MM.1S (cell line): ENCODE results near the gene TNK1.

Experiments
- DNase-seq: peaks from one replicate; pipeline ENCODE4 v3.0.0-alpha.2; 2015
- H2AFZ ChIP-seq: fragments of 300-600 bp; sonication (generic); 2 replicates; pipeline ENCODE4 v1.6.0; 2016; ENCODE audit warnings: antibody characterized with exemption, low read length
- H3F3A ChIP-seq: fragments of 300-600 bp; sonication (generic); 2 replicates; pipeline ENCODE4 v1.6.1; 2016; ENCODE audit warnings: mild to moderate bottlenecking, antibody characterized with exemption, low read length, moderate library complexity, mixed read lengths; ENCODE audit not compliant: insufficient read depth
- H3K27ac ChIP-seq: fragments of 300-600 bp; sonication (generic); 2 replicates; pipeline ENCODE4 v1.5.1; 2016; ENCODE audit warnings: mild to moderate bottlenecking, low read length
- H3K27me3 ChIP-seq: fragments of 300-600 bp; sonication (generic); replicated peaks from 2 replicates; pipeline ENCODE4 v1.6.0; 2016; ENCODE audit warnings: low read length; ENCODE audit not compliant: insufficient read depth
- H3K36me3 ChIP-seq: fragments of 300-600 bp; sonication (generic); replicated peaks from 2 replicates; pipeline ENCODE4 v1.6.1; 2016; ENCODE audit warnings: mild to moderate bottlenecking, low read length, mixed read lengths; ENCODE audit not compliant: insufficient read depth
- H3K4me1 ChIP-seq: fragments of 300-600 bp; sonication (generic); 2 replicates; pipeline ENCODE4 v1.6.1; 2016; ENCODE audit warnings: low read length, mixed read lengths
- H3K4me2 ChIP-seq: fragments of 300-600 bp; sonication (generic); 2 replicates; pipeline ENCODE4 v1.6.0; 2016; ENCODE audit warnings: low read depth, low read length
- H3K4me3 ChIP-seq: fragments of 300-600 bp; sonication (generic); 2 replicates; pipeline ENCODE4 v1.5.1; 2016; ENCODE audit warnings: low read length, mixed read lengths
- H3K79me2 ChIP-seq: fragments of 300-600 bp; sonication (generic); 2 replicates; pipeline ENCODE4 v1.6.1; 2016; ENCODE audit warnings: mixed run types, low read length, mixed read lengths
- H3K9ac ChIP-seq: fragments of 300-600 bp; sonication (generic); 2 replicates; pipeline ENCODE4 v1.6.1; 2016; ENCODE audit warnings: low read length, mixed read lengths
- H3K9me2 ChIP-seq: fragments of 300-600 bp; sonication (generic); replicated peaks from 2 replicates; pipeline ENCODE4 v1.6.1; 2016; ENCODE audit warnings: mild to moderate bottlenecking, low read length, mixed read lengths; ENCODE audit not compliant: insufficient read depth
- H3K9me3 ChIP-seq: fragments of 300-600 bp; sonication (generic); replicated peaks from 2 replicates; pipeline ENCODE4 v1.6.1; 2016; ENCODE audit warnings: mild to moderate bottlenecking, low read length, mixed read lengths; ENCODE audit not compliant: insufficient read depth
- H4K20me1 ChIP-seq: fragments of 300-600 bp; sonication (generic); 2 replicates; pipeline ENCODE4 v1.6.1; 2016; ENCODE audit warnings: mild to moderate bottlenecking, low read length, moderate library complexity, mixed read lengths; ENCODE audit not compliant: insufficient read depth
- EZH2 ChIP-seq: fragments of 300-600 bp; sonication (generic); optimal IDR thresholded peaks from 2 replicates; pipeline ENCODE3; 2017; ENCODE audit warnings: low read depth, mild to moderate bottlenecking, antibody characterized with exemption, low read length, mixed read lengths
- EZH2phosphoT487 ChIP-seq: fragments of 300-600 bp; sonication (generic); IDR thresholded peaks from 2 replicates; pipeline ENCODE4 v1.6.1; 2018; ENCODE audit warnings: antibody characterized with exemption, low read length
- TF ChIP-seq, protein P1 (sequence below): fragments of 300-600 bp; sonication (generic); IDR thresholded peaks from 2 replicates; pipeline ENCODE4 v1.5.1; 2016; ENCODE audit warnings: antibody characterized with exemption, low read length, mixed read lengths

TNK1 gene

GRCh38 chr17:7388856-7389255 lies 8.0 kb downstream of the TNK1 start:
- Histone ChIP-seq H3F3A (no peaks in the 10 kb centered on the region), H3K27me3 (no peaks in the 10 kb centered on the region; the same call in 1 of the 2 replicates), H4K20me1 (no peaks in the 10 kb centered on the region), H3K9ac (no peak overlapping the region), H3K27ac (no peak overlapping the region), H3K4me3 (no peak overlapping the region), H2AFZ (no peak overlapping the region), H3K9me3 (no peaks in the 10 kb centered on the region), H3K4me2 (no peak overlapping the region), H3K79me2 (no peaks in the 10 kb centered on the region), H3K36me3 (no peaks in the 10 kb centered on the region), H3K9me2 (no peaks in the 10 kb centered on the region), H3K4me1 (no peaks in the 10 kb centered on the region)
- DNase-seq, result no peak
- TF ChIP-seq EZH2phosphoT487, result no peak
- TF ChIP-seq, protein P1, sequence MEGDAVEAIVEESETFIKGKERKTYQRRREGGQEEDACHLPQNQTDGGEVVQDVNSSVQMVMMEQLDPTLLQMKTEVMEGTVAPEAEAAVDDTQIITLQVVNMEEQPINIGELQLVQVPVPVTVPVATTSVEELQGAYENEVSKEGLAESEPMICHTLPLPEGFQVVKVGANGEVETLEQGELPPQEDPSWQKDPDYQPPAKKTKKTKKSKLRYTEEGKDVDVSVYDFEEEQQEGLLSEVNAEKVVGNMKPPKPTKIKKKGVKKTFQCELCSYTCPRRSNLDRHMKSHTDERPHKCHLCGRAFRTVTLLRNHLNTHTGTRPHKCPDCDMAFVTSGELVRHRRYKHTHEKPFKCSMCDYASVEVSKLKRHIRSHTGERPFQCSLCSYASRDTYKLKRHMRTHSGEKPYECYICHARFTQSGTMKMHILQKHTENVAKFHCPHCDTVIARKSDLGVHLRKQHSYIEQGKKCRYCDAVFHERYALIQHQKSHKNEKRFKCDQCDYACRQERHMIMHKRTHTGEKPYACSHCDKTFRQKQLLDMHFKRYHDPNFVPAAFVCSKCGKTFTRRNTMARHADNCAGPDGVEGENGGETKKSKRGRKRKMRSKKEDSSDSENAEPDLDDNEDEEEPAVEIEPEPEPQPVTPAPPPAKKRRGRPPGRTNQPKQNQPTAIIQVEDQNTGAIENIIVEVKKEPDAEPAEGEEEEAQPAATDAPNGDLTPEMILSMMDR, result no peak
- TF ChIP-seq EZH2, result no peak

GRCh38 chr17:7389924-7390910 lies 9.3 kb downstream of the TNK1 start:
- 0 out of 2 replicates have a peak, but pooled peaks cover 3% of the 10 kb centered on the region for H3K4me1 ChIP-seq
- no peaks in the 10 kb centered on the region for H3K9me2 ChIP-seq
- H3K36me3 ChIP-seq, result no peaks in the 10 kb centered on the region
- no peaks in the 10 kb centered on the region for H4K20me1 ChIP-seq
- H3K9me3 ChIP-seq, result no peaks in the 10 kb centered on the region
- H3F3A ChIP-seq, result peaks cover 6% of the 10 kb centered on the region; the same call in 1 of the 2 replicates
- H3K27ac ChIP-seq, result no peak overlapping the region
- no peak overlapping the region for H3K4me2 ChIP-seq
- H2AFZ ChIP-seq, result no peak overlapping the region
- no peaks in the 10 kb centered on the region for H3K79me2 ChIP-seq
- DNase-seq, result no peak
- H3K27me3 ChIP-seq, result no peaks in the 10 kb centered on the region; the same call in 1 of the 2 replicates
- TF ChIP-seq, protein P1, result no peak
- TF ChIP-seq EZH2phosphoT487 (no peak), EZH2 (no peak)
- no peak overlapping the region for H3K9ac ChIP-seq
- no peak overlapping the region for H3K4me3 ChIP-seq

DNA sequence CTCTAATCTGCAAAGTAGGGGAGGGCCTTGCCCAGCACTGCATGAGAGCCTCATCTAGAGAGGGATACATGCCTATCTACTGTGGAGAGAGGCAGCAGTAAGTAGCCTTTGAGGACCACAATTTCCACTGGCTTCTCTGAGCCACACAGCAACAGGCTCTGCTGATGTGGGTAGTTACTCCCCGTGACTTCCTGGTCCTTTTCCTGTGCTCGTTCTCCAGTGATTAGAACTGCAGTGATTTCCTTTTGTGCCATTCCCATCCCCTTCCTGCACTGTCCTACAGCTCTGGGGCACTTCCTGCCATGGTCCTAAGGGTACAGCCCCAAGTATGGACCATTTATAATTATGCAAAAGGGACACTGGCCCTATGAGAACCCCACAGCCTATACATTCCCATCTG lies 10.4 kb downstream of the TNK1 start:
- Histone ChIP-seq H3K4me3 (no peak overlapping the region), H4K20me1 (no peaks in the 10 kb centered on the region), H3K4me2 (no peak overlapping the region), H3K79me2 (no peaks in the 10 kb centered on the region), H2AFZ (no peak overlapping the region), H3K27ac (no peak overlapping the region), H3F3A (peaks cover 6% of the 10 kb centered on the region; the same call in 1 of the 2 replicates), H3K9me3 (no peaks in the 10 kb centered on the region), H3K36me3 (no peaks in the 10 kb centered on the region), H3K4me1 (0 out of 2 replicates have a peak, but pooled peaks cover 3% of the 10 kb centered on the region), H3K9ac (no peak overlapping the region), H3K27me3 (no peaks in the 10 kb centered on the region; the same call in 1 of the 2 replicates), H3K9me2 (no peaks in the 10 kb centered on the region)
- no peak for TF ChIP-seq EZH2phosphoT487
- TF ChIP-seq EZH2, result no peak
- TF ChIP-seq, protein P1, result no peak
- no peak for DNase-seq
